Measurements from ENCODE around the gene PSMF1. TPM values are rescaled to one million over a fixed set of nuclear protein-coding genes. Genes with fewer than 3 reads are reported as not detected.

Gene PSMF1, protein sequence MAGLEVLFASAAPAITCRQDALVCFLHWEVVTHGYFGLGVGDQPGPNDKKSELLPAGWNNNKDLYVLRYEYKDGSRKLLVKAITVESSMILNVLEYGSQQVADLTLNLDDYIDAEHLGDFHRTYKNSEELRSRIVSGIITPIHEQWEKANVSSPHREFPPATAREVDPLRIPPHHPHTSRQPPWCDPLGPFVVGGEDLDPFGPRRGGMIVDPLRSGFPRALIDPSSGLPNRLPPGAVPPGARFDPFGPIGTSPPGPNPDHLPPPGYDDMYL
- total RNA-seq: 24.5 TPM

GRCh38 chr20:1118336-1119127, at the start of gene PSMF1:
TSS of gene PSMF1 (plus strand) at chr20:1118602. CDS start at chr20:1118774, 172 bp downstream.
- DNase-seq (ENCODE audit: low spot score in 2 of 2) (peak; percentile 75 to 92), FAIRE-seq (no peak)

DNA sequence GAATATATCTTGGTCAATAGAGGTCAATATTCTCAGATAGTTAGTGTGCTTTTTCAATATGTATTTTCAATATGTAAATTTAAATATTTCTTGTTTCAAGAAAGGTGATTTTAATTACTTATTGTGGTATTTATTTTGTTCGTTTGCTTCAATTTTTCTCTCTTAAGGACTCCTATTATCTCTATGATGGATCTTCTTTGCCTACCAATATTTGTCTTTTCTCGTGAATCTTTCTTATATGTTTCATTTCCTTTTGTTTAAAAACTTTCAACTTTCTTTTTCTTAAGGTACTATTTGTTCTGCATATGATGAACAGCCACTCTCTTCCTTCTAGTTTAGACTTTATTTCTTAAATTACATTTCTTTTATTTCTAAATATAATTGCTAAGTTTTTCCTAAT, 46.1 kb upstream of the PSMF1 start:
- DNase-seq (ENCODE audit: low spot score in 2 of 2) (no peak), FAIRE-seq (no peak)

GRCh38 chr20:1075616-1076015, 42.8 kb upstream of the PSMF1 start:
- no peak for FAIRE-seq
- DNase-seq (ENCODE audit: low spot score in 2 of 2): no peak

DNA sequence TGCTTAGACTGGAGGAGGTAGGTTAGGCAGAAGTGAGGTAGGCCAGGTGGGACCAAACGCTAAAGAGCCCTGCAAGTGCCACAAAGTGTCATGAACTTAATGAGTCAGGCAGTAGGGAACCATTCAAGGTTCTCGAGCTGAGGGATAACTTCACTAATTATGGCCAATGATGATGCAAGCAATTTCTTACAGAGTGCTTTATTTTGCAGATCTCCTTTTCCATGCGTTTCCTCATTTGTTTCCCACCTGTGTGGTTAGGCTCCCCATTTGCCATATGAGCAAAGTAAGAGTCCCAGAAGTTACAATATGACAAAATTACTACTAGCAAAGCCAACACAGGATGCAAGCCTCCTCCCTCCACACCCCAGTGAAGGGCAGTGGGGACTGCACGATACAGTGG, 36.5 kb upstream of the PSMF1 start:
- FAIRE-seq: no peak
- DNase-seq (ENCODE audit: low spot score in 2 of 2): no peak

DNA sequence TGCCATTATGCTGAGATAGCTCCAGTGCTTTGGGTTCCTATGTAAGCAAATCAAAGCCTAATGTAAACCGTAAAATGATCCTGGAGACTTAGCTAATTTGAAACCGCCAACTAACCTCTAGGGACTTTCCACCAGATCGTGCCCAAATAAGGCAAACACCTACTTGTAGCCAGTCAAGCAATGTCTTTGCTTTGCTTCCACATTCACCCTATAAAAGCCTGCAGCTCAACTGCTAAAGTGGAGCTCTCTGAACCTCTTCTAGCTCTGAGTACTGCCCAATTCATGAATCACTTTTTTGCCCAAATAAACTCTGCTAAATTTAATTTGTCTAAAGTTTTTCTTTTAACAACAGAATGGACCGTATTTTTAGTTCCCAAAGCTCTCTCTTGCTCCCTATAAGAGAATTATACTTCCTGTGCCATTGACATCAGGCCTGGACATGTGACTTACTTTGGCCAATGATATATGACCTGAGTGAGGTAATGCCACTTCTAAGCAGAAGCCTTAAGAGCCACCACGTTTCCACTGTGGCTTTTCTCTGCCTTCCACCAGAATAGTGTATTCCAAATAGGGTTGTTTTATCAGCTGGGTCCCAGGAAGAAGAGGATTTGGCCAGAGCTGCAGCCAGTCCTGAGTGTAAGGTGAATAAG, 34.8 kb upstream of the PSMF1 start:
- no peak for DNase-seq (ENCODE audit: low spot score in 2 of 2)
- FAIRE-seq: no peak

DNA sequence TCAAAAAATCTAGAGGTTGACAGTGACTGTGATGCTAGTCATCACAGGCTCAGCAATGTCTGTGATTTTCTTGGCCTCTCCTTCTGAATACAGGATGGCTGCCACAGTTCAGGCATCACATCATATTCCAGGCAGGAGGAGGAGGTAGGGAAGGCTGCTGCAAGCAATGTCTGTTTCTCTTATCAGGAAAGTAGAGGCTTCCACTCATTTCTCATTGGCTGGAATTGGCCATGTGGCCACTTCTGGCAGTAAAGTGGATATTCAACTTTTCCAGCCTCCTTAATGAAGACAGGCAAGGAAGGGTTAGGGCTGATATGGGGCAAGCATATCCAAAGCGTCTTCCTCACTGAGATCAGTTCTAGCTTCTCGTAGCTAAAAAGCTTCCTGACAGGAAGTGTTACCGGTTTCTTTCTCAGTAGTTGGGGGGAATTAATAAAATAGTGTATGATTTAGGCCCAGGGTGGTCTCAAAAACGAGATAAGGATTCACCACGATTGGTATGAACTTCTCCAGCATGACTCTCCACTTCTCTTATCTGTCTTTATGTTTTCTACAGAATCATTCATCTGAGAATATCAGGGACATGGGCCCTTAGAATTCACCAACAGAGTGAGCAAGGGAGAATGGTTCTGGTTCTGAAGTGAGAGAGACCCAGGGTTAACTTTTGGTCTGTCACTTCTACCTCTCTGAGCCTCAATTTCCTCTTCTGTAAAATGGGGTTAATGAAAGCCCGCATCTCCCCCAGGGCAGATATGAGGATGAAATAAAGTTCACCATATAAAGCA, 32.7 kb upstream of the PSMF1 start:
- DNase-seq (ENCODE audit: low spot score in 2 of 2): no peak
- no peak for FAIRE-seq

- DNase-seq (ENCODE audit: low spot score in 2 of 2) (no peak), FAIRE-seq (no peak)
These were observed 31.9 kb upstream of the PSMF1 start for GRCh38 chr20:1086277-1087213.

DNA sequence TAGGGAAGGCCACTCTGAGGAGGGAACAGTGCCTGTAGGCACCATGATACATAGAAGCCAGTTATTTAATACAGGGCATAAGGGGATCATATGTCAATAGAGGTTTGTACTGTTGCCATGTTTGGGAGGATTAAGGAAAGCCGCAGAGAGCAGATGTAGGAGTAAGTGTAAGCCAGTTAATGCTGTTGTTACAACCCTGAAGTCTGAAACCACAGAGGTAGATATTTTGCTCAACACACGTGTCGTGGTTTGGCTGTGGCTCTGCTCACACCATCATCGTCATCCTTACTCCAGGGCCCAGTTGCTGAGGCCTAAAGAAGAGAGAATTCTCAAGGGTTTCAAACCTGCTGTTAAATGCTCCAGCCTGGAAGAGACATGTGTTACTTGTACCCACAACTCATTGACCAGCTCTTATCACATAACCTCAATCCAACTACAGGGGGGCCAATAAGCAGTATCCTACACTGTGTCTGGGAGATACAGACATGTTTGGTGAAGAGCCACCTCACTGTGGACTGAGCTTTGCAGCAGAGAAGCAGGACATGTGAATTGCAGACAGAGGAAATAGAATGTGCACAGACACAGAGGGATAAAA, 31.0 kb upstream of the PSMF1 start:
- FAIRE-seq: no peak
- DNase-seq (ENCODE audit: low spot score in 2 of 2): no peak

DNA sequence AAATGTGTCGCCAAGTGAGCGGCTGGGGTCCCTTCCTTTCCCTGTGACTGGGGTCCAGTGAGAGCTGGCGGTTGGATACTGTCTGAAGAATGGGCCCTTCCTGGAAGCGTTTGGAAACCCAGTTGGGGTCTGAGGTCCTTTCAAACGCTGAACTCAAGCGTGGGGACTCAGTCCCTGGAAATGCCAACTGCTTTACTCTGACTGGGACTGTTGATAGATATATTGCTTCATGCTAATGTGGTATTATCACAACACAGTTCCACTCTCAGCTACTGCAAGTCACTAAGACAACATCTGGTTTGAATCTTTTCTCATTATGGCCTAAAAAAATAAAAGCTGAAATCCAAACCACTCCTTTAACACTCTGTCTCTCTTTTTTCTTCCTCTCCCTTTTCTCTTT, 23.7 kb upstream of the PSMF1 start:
- DNase-seq (ENCODE audit: low spot score in 2 of 2) (no peak), FAIRE-seq (no peak)

- no peak for DNase-seq (ENCODE audit: low spot score in 2 of 2)
- no peak for FAIRE-seq
These were observed 16.9 kb upstream of the PSMF1 start for GRCh38 chr20:1101533-1101932.

DNA sequence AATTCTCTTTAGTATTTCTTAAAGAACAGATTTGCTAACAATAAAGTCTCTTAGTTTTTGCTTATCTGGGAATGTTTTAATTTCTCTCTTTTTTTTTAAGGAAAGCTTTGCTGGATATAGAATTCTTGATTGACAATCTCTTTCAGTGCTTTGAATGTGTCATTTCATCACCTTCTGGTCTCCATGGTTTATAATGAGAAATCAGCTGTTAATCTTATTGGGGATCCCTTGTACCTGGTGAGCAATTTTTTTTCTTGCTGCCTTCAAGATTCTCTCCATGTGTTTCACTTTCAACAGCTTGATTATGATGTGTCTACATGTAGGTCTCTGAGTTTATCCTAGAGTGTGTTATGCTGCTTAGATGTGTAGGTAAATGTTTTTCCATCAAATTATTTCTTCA, 16.4 kb upstream of the PSMF1 start:
- DNase-seq (ENCODE audit: low spot score in 2 of 2) (no peak), FAIRE-seq (no peak)

DNA sequence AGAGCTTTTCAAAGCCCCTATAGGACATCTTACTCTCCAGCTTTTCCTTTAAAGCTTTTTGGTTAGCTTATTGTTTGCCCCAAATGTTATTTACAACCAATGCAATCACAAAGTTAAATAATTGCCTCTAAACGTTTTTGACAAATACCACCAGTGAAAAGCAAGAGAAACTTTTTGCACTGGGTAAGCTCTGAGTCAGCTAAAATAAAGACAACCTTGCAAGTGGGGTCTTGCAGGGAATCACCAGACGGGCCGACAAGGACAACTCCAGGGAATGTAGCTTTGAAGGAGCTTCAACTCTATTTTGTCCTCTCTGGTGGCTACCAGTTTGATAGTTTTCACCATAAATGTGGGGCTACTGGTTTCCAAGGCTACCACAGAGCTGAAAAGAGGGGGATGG, 14.7 kb upstream of the PSMF1 start:
- FAIRE-seq (no peak), DNase-seq (ENCODE audit: low spot score in 2 of 2) (no peak)

GRCh38 chr20:1105599-1106194, 12.7 kb upstream of the PSMF1 start:
- FAIRE-seq: no peak
- DNase-seq (ENCODE audit: low spot score in 2 of 2): no peak

DNA sequence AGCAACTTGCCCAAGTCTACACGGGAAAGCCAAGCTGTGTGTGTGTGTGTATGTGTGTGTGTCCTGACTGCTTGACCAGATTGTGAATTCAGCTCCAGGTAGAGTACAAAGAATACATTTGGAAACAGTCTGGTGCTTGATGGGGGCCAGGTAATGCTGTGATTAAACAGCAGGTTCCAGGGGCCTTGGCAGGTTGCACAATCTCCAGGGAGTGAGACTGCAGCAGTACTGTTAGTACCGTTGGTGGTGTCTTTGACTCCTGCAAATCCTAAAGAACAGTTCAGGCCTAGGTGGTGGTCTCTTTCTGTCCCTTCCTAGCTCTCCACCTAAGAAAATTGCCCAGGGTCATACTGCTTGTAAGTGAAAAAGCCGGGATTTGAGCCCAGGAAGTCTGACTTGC, 11.2 kb upstream of the PSMF1 start:
- DNase-seq (ENCODE audit: low spot score in 2 of 2) (no peak), FAIRE-seq (no peak)

GRCh38 chr20:1108437-1108920, 9.9 kb upstream of the PSMF1 start:
- FAIRE-seq: no peak
- DNase-seq (ENCODE audit: low spot score in 2 of 2): peak in 1 of 2 donors; percentile 55

DNA sequence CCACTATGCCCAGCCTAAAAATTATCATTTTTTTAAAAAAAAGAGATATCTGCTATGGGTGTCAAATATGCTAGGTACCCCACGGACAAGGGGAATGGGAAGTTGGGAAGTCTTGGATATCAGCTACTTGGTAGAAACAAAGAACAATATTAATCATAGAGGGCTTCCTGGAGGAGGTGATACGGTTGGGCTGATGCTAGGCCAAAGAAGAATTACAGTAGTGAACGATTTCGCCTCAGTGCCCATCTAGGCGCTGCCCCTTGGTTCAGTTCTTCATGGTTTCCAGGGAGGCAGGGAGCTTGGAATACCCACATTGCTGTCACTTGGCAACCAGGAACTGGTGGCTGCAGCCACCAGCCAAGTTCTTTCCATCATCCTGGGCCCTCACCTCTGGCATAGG, 5.5 kb upstream of the PSMF1 start:
- DNase-seq (ENCODE audit: low spot score in 2 of 2) (no peak), FAIRE-seq (no peak)

- DNase-seq (ENCODE audit: low spot score in 2 of 2) (no peak), FAIRE-seq (no peak)
These were observed 432 bp upstream of the PSMF1 start for GRCh38 chr20:1118004-1118335.

GRCh38 chr20:1119128-1119505, 715 bp downstream of the PSMF1 start:
- DNase-seq (ENCODE audit: low spot score in 2 of 2) (no peak), FAIRE-seq (no peak)

- FAIRE-seq (no peak), DNase-seq (ENCODE audit: low spot score in 2 of 2) (no peak)
These were observed 1.1 kb downstream of the PSMF1 start for GRCh38 chr20:1119524-1119923.
